Hepatocyte (in vitro differentiated cells): ENCODE data around the gene C3orf20.

Source experiments
- CTCF ChIP-seq: fragments of 200-600 bp; sonication (generic); IDR thresholded peaks from 2 replicates; pipeline ENCODE4 v1.5.1; 2016; ENCODE audit warnings: antibody characterized with exemption, mild to moderate bottlenecking; ENCODE audit not compliant: poor library complexity
- EZH2 ChIP-seq: fragments of 200-600 bp; sonication (generic); IDR thresholded peaks from 2 replicates; pipeline ENCODE4 v1.6.1; 2016; ENCODE audit warnings: antibody characterized with exemption, mild to moderate bottlenecking, borderline replicate concordance
- EZH2phosphoT487 ChIP-seq: fragments of 200-600 bp; sonication (generic); IDR thresholded peaks from one replicate; pipeline ENCODE4 v1.6.1; 2018; ENCODE audit warnings: antibody characterized with exemption, mild to moderate bottlenecking, low read depth, moderate library complexity; ENCODE audit not compliant: unreplicated experiment, severe bottlenecking

GRCh38 chr3:14818804-14819500, 144.0 kb downstream of the C3orf20 start, which contains the start of gene FGD5:
- TF ChIP-seq CTCF (no peak), EZH2 (no peak), EZH2phosphoT487 (no peak)
